Activated T-cell treated with anti-CD3 and anti-CD28 coated beads, Interleukin-2, amount 50 U/mL, for 72 hours (primary cell): Measurements from ENCODE around the gene NALCN. TPM values are rescaled to one million over a fixed set of nuclear protein-coding genes. Genes with fewer than 3 reads are reported as not detected.

Experiments
- ATAC-seq, 2 donors: fragments of 150-1000 bp; cut with Tn5 transposase; replicated peaks in 1 of 2; 2 replicates each; pipeline ENCODE4 v1.10.0; 2021; ENCODE audit warnings: moderate library complexity in 2 of 2, mild to moderate bottlenecking in 1 of 2
- DNase-seq, 2 donors: peaks; one replicate each; pipeline ENCODE4 v3.0.0; 2021 to 2022; ENCODE audit warnings: mixed read lengths in 1 of 2
- H3K27ac Mint-ChIP-seq: one replicate; pipeline ENCODE4 v1.8.0; 2022; ENCODE audit warnings: mild to moderate bottlenecking, moderate library complexity, mixed read lengths
- H3K27me3 Mint-ChIP-seq: one replicate; pipeline ENCODE4 v1.8.0; 2022; ENCODE audit warnings: low read depth, mixed read lengths
- H3K36me3 Mint-ChIP-seq, 2 donors: one replicate each; pipeline ENCODE4 v1.8.0; 2022; ENCODE audit warnings: mixed read lengths in 2 of 2, mild to moderate bottlenecking in 1 of 2; ENCODE audit not compliant: insufficient read depth in 2 of 2
- H3K4me1 Mint-ChIP-seq: one replicate; pipeline ENCODE4 v1.8.0; 2022; ENCODE audit warnings: low read depth, mixed read lengths
- H3K4me3 Mint-ChIP-seq, 2 donors: one replicate each; pipeline ENCODE4 v1.8.0; 2022; ENCODE audit warnings: mild to moderate bottlenecking in 2 of 2, mixed read lengths in 2 of 2, moderate library complexity in 2 of 2
- H3K9me3 Mint-ChIP-seq, 2 donors: one replicate each; pipeline ENCODE4 v1.8.0; 2022; ENCODE audit warnings: mixed read lengths in 2 of 2
- total RNA-seq, 2 donors: library from RNA; stranded (reverse); gene quantifications; one replicate each; pipeline ENCODE4 v1.2.3, GENCODE V29; 2022

Gene NALCN
- total RNA-seq, result not detected

GRCh38 chr13:101416181-101417042, at the start of gene NALCN:
NALCN (minus strand) TSS chr13:101416508; CDS start chr13:101399126, 17,382 bp downstream.
- Mint-ChIP-seq H3K9me3 (no peaks in the 10 kb centered on the region), H3K4me1 (no peaks in the 10 kb centered on the region), H3K4me3 (peak within 1 kb of the TSS; percentile 54 to 70), H3K27me3 (peaks cover 40% of the 10 kb centered on the region), H3K36me3 (no peaks in the 10 kb centered on the region), H3K27ac (no peak within 1 kb of the TSS)
- ATAC-seq (peak; percentile 48 to 58), DNase-seq (peak in 1 of 2 donors; percentile 3)

GRCh38 chr13:101465877-101466276, 49.6 kb upstream of the NALCN start:
- Mint-ChIP-seq H3K27me3 (peaks cover 7% of the 10 kb centered on the region), H3K4me1 (no peaks in the 10 kb centered on the region), H3K9me3 (no peaks in the 10 kb centered on the region), H3K4me3 (no peak overlapping the region), H3K36me3 (no peaks in the 10 kb centered on the region), H3K27ac (no peak overlapping the region)
- ATAC-seq (no peak), DNase-seq (no peak)

GRCh38 chr13:101457176-101457575, 40.9 kb upstream of the NALCN start:
- no peaks in the 10 kb centered on the region for H3K4me1 Mint-ChIP-seq
- H3K27ac Mint-ChIP-seq, result no peak overlapping the region
- no peaks in the 10 kb centered on the region for H3K36me3 Mint-ChIP-seq
- DNase-seq, result no peak
- peaks cover 19% of the 10 kb centered on the region for H3K27me3 Mint-ChIP-seq
- no peak for ATAC-seq
- H3K4me3 Mint-ChIP-seq, result no peak overlapping the region
- H3K9me3 Mint-ChIP-seq, result peaks cover 0 to 3% of the 10 kb centered on the region in 2 donors

GRCh38 chr13:101455863-101456262, 39.6 kb upstream of the NALCN start:
- no peaks in the 10 kb centered on the region for H3K4me1 Mint-ChIP-seq
- H3K9me3 Mint-ChIP-seq, result peaks cover 0 to 3% of the 10 kb centered on the region in 2 donors
- ATAC-seq, result no peak
- H3K27ac Mint-ChIP-seq, result no peak overlapping the region
- H3K4me3 Mint-ChIP-seq, result no peak overlapping the region
- H3K36me3 Mint-ChIP-seq, result no peaks in the 10 kb centered on the region
- H3K27me3 Mint-ChIP-seq, result peaks cover 19% of the 10 kb centered on the region
- no peak for DNase-seq

- ATAC-seq (no peak), DNase-seq (no peak)
- no peaks in the 10 kb centered on the region for H3K4me1 Mint-ChIP-seq
- H3K27ac Mint-ChIP-seq, result no peak overlapping the region
- no peaks in the 10 kb centered on the region for H3K9me3 Mint-ChIP-seq
- H3K27me3 Mint-ChIP-seq, result peaks cover 19% of the 10 kb centered on the region
- H3K4me3 Mint-ChIP-seq, result no peak overlapping the region
- no peaks in the 10 kb centered on the region for H3K36me3 Mint-ChIP-seq
Observed at GRCh38 chr13:101454767-101455166, 38.5 kb upstream of the NALCN start.

GRCh38 chr13:101453784-101454201, 37.5 kb upstream of the NALCN start:
- Mint-ChIP-seq H3K4me1 (no peaks in the 10 kb centered on the region), H3K36me3 (no peaks in the 10 kb centered on the region), H3K9me3 (no peaks in the 10 kb centered on the region), H3K27me3 (peaks cover 19% of the 10 kb centered on the region), H3K4me3 (peak overlapping the region in 1 of 2 donors; percentile 3), H3K27ac (no peak overlapping the region)
- DNase-seq (no peak), ATAC-seq (peak; percentile 23 to 32)

GRCh38 chr13:101452519-101453485, 36.5 kb upstream of the NALCN start, which contains the start of gene ITGBL1:
ITGBL1 (plus strand) TSS chr13:101452675; CDS start chr13:101452834, 159 bp downstream.
- DNase-seq, result no peak
- H3K9me3 Mint-ChIP-seq, result no peaks in the 10 kb centered on the region
- peaks cover 19% of the 10 kb centered on the region for H3K27me3 Mint-ChIP-seq
- H3K27ac Mint-ChIP-seq, result no peak within 1 kb of the TSS
- no peaks in the 10 kb centered on the region for H3K36me3 Mint-ChIP-seq
- peak within 1 kb of the TSS; percentile 17 to 71 for H3K4me3 Mint-ChIP-seq
- H3K4me1 Mint-ChIP-seq, result no peaks in the 10 kb centered on the region
- peak in 1 of 2 donors; percentile 52 for ATAC-seq

GRCh38 chr13:101451641-101452040, 35.3 kb upstream of the NALCN start:
- Mint-ChIP-seq H3K27me3 (peaks cover 19% of the 10 kb centered on the region), H3K4me1 (no peaks in the 10 kb centered on the region), H3K9me3 (no peaks in the 10 kb centered on the region), H3K36me3 (no peaks in the 10 kb centered on the region), H3K4me3 (no peak overlapping the region), H3K27ac (no peak overlapping the region)
- no peak for ATAC-seq
- no peak for DNase-seq

GRCh38 chr13:101450749-101451130, 34.4 kb upstream of the NALCN start:
- Mint-ChIP-seq H3K27ac (no peak overlapping the region), H3K9me3 (no peaks in the 10 kb centered on the region), H3K27me3 (peaks cover 19% of the 10 kb centered on the region), H3K4me1 (no peaks in the 10 kb centered on the region), H3K4me3 (no peak overlapping the region), H3K36me3 (no peaks in the 10 kb centered on the region)
- ATAC-seq (no peak), DNase-seq (no peak)

GRCh38 chr13:101449790-101450748, 33.8 kb upstream of the NALCN start:
- Mint-ChIP-seq H3K27ac (no peak overlapping the region), H3K9me3 (no peaks in the 10 kb centered on the region), H3K36me3 (no peaks in the 10 kb centered on the region), H3K27me3 (peaks cover 18% of the 10 kb centered on the region), H3K4me1 (no peaks in the 10 kb centered on the region), H3K4me3 (no peak overlapping the region)
- ATAC-seq, result no peak
- no peak for DNase-seq

- Mint-ChIP-seq H3K4me1 (no peaks in the 10 kb centered on the region), H3K36me3 (no peaks in the 10 kb centered on the region), H3K27me3 (peaks cover 5% of the 10 kb centered on the region), H3K27ac (no peak overlapping the region), H3K9me3 (no peaks in the 10 kb centered on the region), H3K4me3 (no peak overlapping the region)
- no peak for ATAC-seq
- no peak for DNase-seq
Observed at GRCh38 chr13:101447852-101448251, 31.5 kb upstream of the NALCN start.

GRCh38 chr13:101434486-101434885, 18.2 kb upstream of the NALCN start:
- Mint-ChIP-seq H3K4me1 (no peaks in the 10 kb centered on the region), H3K27me3 (peaks cover 7% of the 10 kb centered on the region), H3K36me3 (no peaks in the 10 kb centered on the region), H3K4me3 (no peak overlapping the region), H3K9me3 (peaks cover 0 to 1% of the 10 kb centered on the region in 2 donors), H3K27ac (no peak overlapping the region)
- ATAC-seq (no peak), DNase-seq (no peak)
